ENCODE data around the gene UHRF2. TPM values are rescaled to one million over a fixed set of nuclear protein-coding genes. Genes with fewer than 3 reads are reported as not detected.
"Not testable (repeated sequence)": the region's sequence is repeated elsewhere in the genome, so short reads cannot be mapped to it uniquely, and the experiment has no call there.

Gene UHRF2
- 10 to 100 TPM; 35.5 to 53.7 (median 45.9) TPM for total RNA-seq

- peak; percentile 98 to 100 for DNase-seq (ENCODE audit: low spot score in 2 of 2)
- intact Hi-C loops (cut with DNase I; ENCODE audit: low total_unique reads) = no loop called here
- H3K4me3 ChIP-seq (ENCODE audit: low read depth, poor library complexity, severe bottlenecking) = peak within 1 kb of the TSS; percentile 93
- TF ChIP-seq POLR2A (IDR thresholded peaks at IDR 0.05) (peak in 1 of 2 donors; percentile 22), CTCF (IDR thresholded peaks at IDR 0.05) (no peak)
- WGBS, 2 donors = 0 to 4% methylated on average over 44 to 63 of the region's 88 CpGs
These were observed at the start of gene UHRF2 for GRCh38 chr9:6412487-6413364. Gene UHRF2, plus strand, starts transcription at chr9:6413199. Its CDS starts 292 bp downstream, at chr9:6413491.

- H3K4me3 ChIP-seq (ENCODE audit: low read depth, poor library complexity, severe bottlenecking) = no peak overlapping the region
- TF ChIP-seq CTCF (IDR thresholded peaks at IDR 0.05) = no peak
- intact Hi-C loops (cut with DNase I; ENCODE audit: low total_unique reads) = no loop called here
- WGBS, 2 donors = 65 to 67% methylated on average over 4 of the region's 4 CpGs
- DNase-seq (ENCODE audit: low spot score in 2 of 2) = no peak
These were observed 45.7 kb upstream of the UHRF2 start for GRCh38 chr9:6367128-6367890.

- DNase-seq (ENCODE audit: low spot score in 2 of 2) = no peak
- 88 to 96% methylated on average over 2 of the region's 2 CpGs for WGBS, 2 donors
These were observed 44.2 kb upstream of the UHRF2 start for GRCh38 chr9:6368831-6369230.

GRCh38 chr9:6381477-6382012, 31.5 kb upstream of the UHRF2 start:
- DNase-seq (ENCODE audit: low spot score in 2 of 2); H3K4me3 ChIP-seq (ENCODE audit: low read depth, poor library complexity, severe bottlenecking); intact Hi-C loops (cut with DNase I; ENCODE audit: low total_unique reads): not testable (repeated sequence)
- 90 to 94% methylated on average over 4 of the region's 4 CpGs for WGBS, 2 donors

More at GRCh38 chr9:6368831-6369230, 44.2 kb upstream of the UHRF2 start:
- no peak for TF ChIP-seq CTCF (IDR thresholded peaks at IDR 0.05)
- TF ChIP-seq POLR2A (IDR thresholded peaks at IDR 0.05) = no peak
- intact Hi-C loops (cut with DNase I; ENCODE audit: low total_unique reads) = no loop called here
- no peak overlapping the region for H3K4me3 ChIP-seq (ENCODE audit: low read depth, poor library complexity, severe bottlenecking)

- no peak overlapping the region for H3K4me3 ChIP-seq (ENCODE audit: low read depth, poor library complexity, severe bottlenecking)
- intact Hi-C loops (cut with DNase I; ENCODE audit: low total_unique reads) = no loop called here
- WGBS, 2 donors = 18 to 28% methylated on average over 1 of the region's 1 CpG
- TF ChIP-seq CTCF (IDR thresholded peaks at IDR 0.05) = no peak
- no peak for TF ChIP-seq POLR2A (IDR thresholded peaks at IDR 0.05)
- no peak for DNase-seq (ENCODE audit: low spot score in 2 of 2)
These were observed 30.3 kb upstream of the UHRF2 start for GRCh38 chr9:6382681-6383080.
